GM18858 (cell line): ENCODE measurements around the gene SPSB2.
A peak's percentile ranks its signal among the peaks of the same experiment; 100 is the strongest.

ENCODE experiments used
- ATAC-seq: cut with Tn5 transposase; IDR thresholded peaks from one replicate; pipeline ENCODE4 v1.9.1; 2021; ENCODE audit not compliant: unreplicated experiment

SPSB2 gene

GRCh38 chr12:6851921-6852650, 21.0 kb downstream of the SPSB2 start, which contains the start of gene USP5:
TSS of gene USP5 (plus strand) at chr12:6852150. CDS start at chr12:6852180, 30 bp downstream.
- ATAC-seq: peak; percentile 73

- peak; percentile 39 for ATAC-seq
Observed at GRCh38 chr12:6851153-6851920, 21.8 kb downstream of the SPSB2 start, which contains the start of gene CDCA3. TSS of gene CDCA3 (minus strand) at chr12:6851286. CDS start at chr12:6850952, 334 bp downstream.

GRCh38 chr12:6850796-6851152, 22.3 kb downstream of the SPSB2 start:
- no peak for ATAC-seq

- no peak for ATAC-seq
Observed at GRCh38 chr12:6849976-6850560, 23.0 kb downstream of the SPSB2 start.

- ATAC-seq: no peak
Observed at GRCh38 chr12:6849427-6849826, 23.7 kb downstream of the SPSB2 start.

GRCh38 chr12:6847676-6848075, 25.4 kb downstream of the SPSB2 start:
- no peak for ATAC-seq

GRCh38 chr12:6846316-6846869, 26.7 kb downstream of the SPSB2 start:
- no peak for ATAC-seq

GRCh38 chr12:6845395-6845794, 27.7 kb downstream of the SPSB2 start:
- ATAC-seq: no peak

GRCh38 chr12:6843118-6843902, 29.8 kb downstream of the SPSB2 start:
- no peak for ATAC-seq

- ATAC-seq: no peak
Observed at GRCh38 chr12:6842075-6842474, 31.0 kb downstream of the SPSB2 start.

- no peak for ATAC-seq
Observed at GRCh38 chr12:6840761-6841515, 32.2 kb downstream of the SPSB2 start, which contains the start of gene GNB3. TSS of gene GNB3 (plus strand) at chr12:6840925. CDS start at chr12:6841288, 363 bp downstream.

GRCh38 chr12:6840330-6840729, 32.8 kb downstream of the SPSB2 start:
- ATAC-seq: no peak

GRCh38 chr12:6839482-6840201, 33.5 kb downstream of the SPSB2 start:
- ATAC-seq: peak; percentile 51

GRCh38 chr12:6838854-6839253, 34.2 kb downstream of the SPSB2 start:
- ATAC-seq: no peak

- ATAC-seq: no peak
Observed at GRCh38 chr12:6837370-6838060, 35.6 kb downstream of the SPSB2 start.

GRCh38 chr12:6836851-6837250, 36.3 kb downstream of the SPSB2 start:
- ATAC-seq: no peak

- ATAC-seq: no peak
Observed at GRCh38 chr12:6834873-6835272, 38.2 kb downstream of the SPSB2 start.

GRCh38 chr12:6834254-6834653, 38.8 kb downstream of the SPSB2 start:
- ATAC-seq: no peak
